HepG2 (cell line): Measurements from ENCODE around the gene ZNF444. TPM values are rescaled to one million over a fixed set of nuclear protein-coding genes. Genes with fewer than 3 reads are reported as not detected.
A peak's percentile ranks its signal among the peaks of the same experiment; 100 is the strongest.

Experiments
- ATF5 ChIP-seq: sonication (generic); formaldehyde crosslinking; IDR thresholded peaks from 2 replicates; pipeline ENCODE4 v1.4.0; 2020; ENCODE audit warnings: mild to moderate bottlenecking, low read depth, missing genetic modification reagents
- NFKB2 ChIP-seq: sonication (generic); formaldehyde crosslinking; IDR thresholded peaks from 2 replicates; pipeline ENCODE4 v1.4.0; 2020; ENCODE audit warnings: missing genetic modification reagents, borderline replicate concordance
- RBM39 ChIP-seq: fragments of 200-400 bp; formaldehyde crosslinking; IDR thresholded peaks from one replicate; pipeline ENCODE4 v1.6.1; 2018; ENCODE audit warnings: antibody characterized with exemption, mild to moderate bottlenecking, low read depth, low read length; ENCODE audit not compliant: poor library complexity, severe bottlenecking
- ZNF766 ChIP-seq: sonication (generic); formaldehyde crosslinking; IDR thresholded peaks from 2 replicates; pipeline ENCODE4 v1.5.0; 2020; ENCODE audit warnings: missing genetic modification reagents, borderline replicate concordance
- polyA plus RNA-seq, 8 experiments: library from polyadenylated mRNA; depleted of rRNA in 3 of 8; stranded (reverse) in 7 of 8; unstranded in 1 of 8; fragments of >200 nt; fragmentation: Illumina TruSeq in 4 of 8; extraction: Trizol in 4 of 8; gene quantifications; 2 replicates each; pipeline versions ENCODE4 v1.2.1 to v1.2.3, GENCODE V29; 2011 to 2016; ENCODE audit warnings: low read depth in 4 of 8, missing spikeins in 1 of 8, mixed read lengths in 1 of 8; ENCODE audit not compliant: insufficient read depth in 1 of 8
- total RNA-seq, 5 experiments: library from RNA; depleted of rRNA; stranded (reverse); fragments of >200 nt; fragmentation: Illumina TruSeq; extraction: Trizol; gene quantifications; 2 replicates each; pipeline ENCODE4 v1.2.3, GENCODE V29; 2016; ENCODE audit warnings: low read depth in 1 of 5
- TF ChIP-seq, protein P1 (sequence below), 2 experiments: sonication (generic) in 1 of 2; formaldehyde crosslinking in 1 of 2; IDR thresholded peaks; 2 replicates each; pipeline versions ENCODE4 v1.4.0 to v1.6.1; 2018 to 2020; ENCODE audit warnings: missing genetic modification reagents in 2 of 2, borderline replicate concordance in 1 of 2, low read depth in 1 of 2, mild to moderate bottlenecking in 1 of 2, missing biosample characterization in 1 of 2
- TF ChIP-seq, protein P2 (sequence below): sonication (generic); formaldehyde crosslinking; conservative IDR thresholded peaks from 2 replicates; pipeline ENCODE4 v1.5.0; 2020; ENCODE audit warnings: missing genetic modification reagents
- TF ChIP-seq, protein P3 (sequence below): sonication (generic); formaldehyde crosslinking; IDR thresholded peaks from 2 replicates; pipeline ENCODE4 v1.4.0; 2020; ENCODE audit warnings: mild to moderate bottlenecking, missing genetic modification reagents

The ZNF444 gene
- total and polyA plus RNA-seq, 2 of the 13 experiments (the other 11 are each of a cell fraction or from before 2014, with no cell fraction given): 27.4 to 30.3 TPM

- TF ChIP-seq NFKB2 (CRISPR knock-in tag) (0 out of 2 replicates have a peak, but pooled peaks have one; percentile 8), ZNF766 (CRISPR knock-in tag) (0 out of 2 replicates have a peak, but pooled peaks have one; percentile 2), ATF5 (CRISPR knock-in tag) (0 out of 2 replicates have a peak, but pooled peaks have one; percentile 62), RBM39 (peak; percentile 46)
- TF ChIP-seq, protein P1, sequence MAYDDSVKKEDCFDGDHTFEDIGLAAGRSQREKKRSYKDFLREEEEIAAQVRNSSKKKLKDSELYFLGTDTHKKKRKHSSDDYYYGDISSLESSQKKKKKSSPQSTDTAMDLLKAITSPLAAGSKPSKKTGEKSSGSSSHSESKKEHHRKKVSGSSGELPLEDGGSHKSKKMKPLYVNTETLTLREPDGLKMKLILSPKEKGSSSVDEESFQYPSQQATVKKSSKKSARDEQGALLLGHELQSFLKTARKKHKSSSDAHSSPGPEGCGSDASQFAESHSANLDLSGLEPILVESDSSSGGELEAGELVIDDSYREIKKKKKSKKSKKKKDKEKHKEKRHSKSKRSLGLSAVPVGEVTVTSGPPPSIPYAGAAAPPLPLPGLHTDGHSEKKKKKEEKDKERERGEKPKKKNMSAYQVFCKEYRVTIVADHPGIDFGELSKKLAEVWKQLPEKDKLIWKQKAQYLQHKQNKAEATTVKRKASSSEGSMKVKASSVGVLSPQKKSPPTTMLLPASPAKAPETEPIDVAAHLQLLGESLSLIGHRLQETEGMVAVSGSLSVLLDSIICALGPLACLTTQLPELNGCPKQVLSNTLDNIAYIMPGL (CRISPR knock-in tag; IDR thresholded peaks at IDR 0.05; ENCODE audit: borderline replicate concordance in 1 of 2, low read depth in 1 of 2): 0 out of 4 replicates have a peak, but pooled peaks of 1 of the 2 experiments have one; percentile 16
- TF ChIP-seq, protein P2, sequence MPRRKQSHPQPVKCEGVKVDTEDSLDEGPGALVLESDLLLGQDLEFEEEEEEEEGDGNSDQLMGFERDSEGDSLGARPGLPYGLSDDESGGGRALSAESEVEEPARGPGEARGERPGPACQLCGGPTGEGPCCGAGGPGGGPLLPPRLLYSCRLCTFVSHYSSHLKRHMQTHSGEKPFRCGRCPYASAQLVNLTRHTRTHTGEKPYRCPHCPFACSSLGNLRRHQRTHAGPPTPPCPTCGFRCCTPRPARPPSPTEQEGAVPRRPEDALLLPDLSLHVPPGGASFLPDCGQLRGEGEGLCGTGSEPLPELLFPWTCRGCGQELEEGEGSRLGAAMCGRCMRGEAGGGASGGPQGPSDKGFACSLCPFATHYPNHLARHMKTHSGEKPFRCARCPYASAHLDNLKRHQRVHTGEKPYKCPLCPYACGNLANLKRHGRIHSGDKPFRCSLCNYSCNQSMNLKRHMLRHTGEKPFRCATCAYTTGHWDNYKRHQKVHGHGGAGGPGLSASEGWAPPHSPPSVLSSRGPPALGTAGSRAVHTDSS (CRISPR knock-in tag): 0 out of 2 replicates have a peak, but pooled peaks have one; percentile 3
- TF ChIP-seq, protein P3, sequence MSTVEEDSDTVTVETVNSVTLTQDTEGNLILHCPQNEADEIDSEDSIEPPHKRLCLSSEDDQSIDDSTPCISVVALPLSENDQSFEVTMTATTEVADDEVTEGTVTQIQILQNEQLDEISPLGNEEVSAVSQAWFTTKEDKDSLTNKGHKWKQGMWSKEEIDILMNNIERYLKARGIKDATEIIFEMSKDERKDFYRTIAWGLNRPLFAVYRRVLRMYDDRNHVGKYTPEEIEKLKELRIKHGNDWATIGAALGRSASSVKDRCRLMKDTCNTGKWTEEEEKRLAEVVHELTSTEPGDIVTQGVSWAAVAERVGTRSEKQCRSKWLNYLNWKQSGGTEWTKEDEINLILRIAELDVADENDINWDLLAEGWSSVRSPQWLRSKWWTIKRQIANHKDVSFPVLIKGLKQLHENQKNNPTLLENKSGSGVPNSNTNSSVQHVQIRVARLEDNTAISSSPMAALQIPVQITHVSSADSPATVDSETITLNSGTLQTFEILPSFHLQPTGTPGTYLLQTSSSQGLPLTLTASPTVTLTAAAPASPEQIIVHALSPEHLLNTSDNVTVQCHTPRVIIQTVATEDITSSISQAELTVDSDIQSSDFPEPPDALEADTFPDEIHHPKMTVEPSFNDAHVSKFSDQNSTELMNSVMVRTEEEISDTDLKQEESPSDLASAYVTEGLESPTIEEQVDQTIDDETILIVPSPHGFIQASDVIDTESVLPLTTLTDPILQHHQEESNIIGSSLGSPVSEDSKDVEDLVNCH: no peak
Observed at GRCh38 chr19:56120002-56120370, 21.1 kb upstream of the ZNF444 start (continued).
